ENCODE data around the gene CNOT3.
"Not testable (repeated sequence)": the region's sequence is repeated elsewhere in the genome, so short reads cannot be mapped to it uniquely, and the experiment has no call there.

The CNOT3 gene

GRCh38 chr19:54165222-54165621 lies 27.7 kb downstream of the CNOT3 start:
- Histone ChIP-seq H3K27me3 (replicated peaks; ENCODE audit: control insufficient read depth, insufficient read depth, low read length) (no peaks in the 10 kb centered on the region), H3K4me3 (replicated peaks; ENCODE audit: low read depth, low read length) (no peak overlapping the region), H3K36me3 (ENCODE audit: control insufficient read depth, insufficient read depth, low read length) (no peaks in the 10 kb centered on the region)
- TF ChIP-seq CTCF (IDR thresholded peaks at IDR 0.05; ENCODE audit: insufficient read depth, low read length, poor library complexity, severe bottlenecking): no peak
- DNase-seq (ENCODE audit: extremely low read depth, insufficient read length): no peak

GRCh38 chr19:54168174-54168917 lies 30.8 kb downstream of the CNOT3 start:
- peak; percentile 85 for TF ChIP-seq CTCF (IDR thresholded peaks at IDR 0.05; ENCODE audit: insufficient read depth, low read length, poor library complexity, severe bottlenecking)
- Histone ChIP-seq H3K27me3 (replicated peaks; ENCODE audit: control insufficient read depth, insufficient read depth, low read length) (no peaks in the 10 kb centered on the region), H3K4me3 (replicated peaks; ENCODE audit: low read depth, low read length) (no peak overlapping the region), H3K36me3 (ENCODE audit: control insufficient read depth, insufficient read depth, low read length) (no peaks in the 10 kb centered on the region)
- peak; percentile 80 for DNase-seq (ENCODE audit: extremely low read depth, insufficient read length)

- no peak for TF ChIP-seq CTCF (IDR thresholded peaks at IDR 0.05; ENCODE audit: insufficient read depth, low read length, poor library complexity, severe bottlenecking)
- Histone ChIP-seq H3K27me3 (replicated peaks; ENCODE audit: control insufficient read depth, insufficient read depth, low read length) (no peaks in the 10 kb centered on the region), H3K36me3 (ENCODE audit: control insufficient read depth, insufficient read depth, low read length) (no peaks in the 10 kb centered on the region), H3K4me3 (replicated peaks; ENCODE audit: low read depth, low read length) (no peak overlapping the region)
- DNase-seq (ENCODE audit: extremely low read depth, insufficient read length): no peak
Observed at GRCh38 chr19:54169149-54169740, 31.7 kb downstream of the CNOT3 start.

GRCh38 chr19:54171736-54172431 lies 34.3 kb downstream of the CNOT3 start:
- H3K36me3 ChIP-seq (ENCODE audit: control insufficient read depth, insufficient read depth, low read length); H3K27me3 ChIP-seq (replicated peaks; ENCODE audit: control insufficient read depth, insufficient read depth, low read length); DNase-seq (ENCODE audit: extremely low read depth, insufficient read length); H3K4me3 ChIP-seq (replicated peaks; ENCODE audit: low read depth, low read length): not testable (repeated sequence)

- DNase-seq (ENCODE audit: extremely low read depth, insufficient read length): no peak
- Histone ChIP-seq H3K36me3 (ENCODE audit: control insufficient read depth, insufficient read depth, low read length) (peaks cover 2% of the 10 kb centered on the region), H3K27me3 (replicated peaks; ENCODE audit: control insufficient read depth, insufficient read depth, low read length) (no peaks in the 10 kb centered on the region), H3K4me3 (replicated peaks; ENCODE audit: low read depth, low read length) (no peak within 1 kb of the TSS)
- TF ChIP-seq CTCF (IDR thresholded peaks at IDR 0.05; ENCODE audit: insufficient read depth, low read length, poor library complexity, severe bottlenecking): peak; percentile 11
Observed at GRCh38 chr19:54172471-54173358, 35.2 kb downstream of the CNOT3 start, which contains the start of gene TMC4. TMC4 (minus strand) TSS chr19:54173160; CDS start chr19:54173117, 43 bp downstream.

Data from GM06990 (cell line).